ENCODE data around the gene ZNRF3. TPM values are rescaled to one million over a fixed set of nuclear protein-coding genes. Genes with fewer than 3 reads are reported as not detected.
A peak's percentile ranks its signal among the peaks of the same experiment; 100 is the strongest.

ZNRF3 gene
- polyA plus RNA-seq, 3 donors, result 29.0 to 33.6 (median 29.6) TPM

DNA sequence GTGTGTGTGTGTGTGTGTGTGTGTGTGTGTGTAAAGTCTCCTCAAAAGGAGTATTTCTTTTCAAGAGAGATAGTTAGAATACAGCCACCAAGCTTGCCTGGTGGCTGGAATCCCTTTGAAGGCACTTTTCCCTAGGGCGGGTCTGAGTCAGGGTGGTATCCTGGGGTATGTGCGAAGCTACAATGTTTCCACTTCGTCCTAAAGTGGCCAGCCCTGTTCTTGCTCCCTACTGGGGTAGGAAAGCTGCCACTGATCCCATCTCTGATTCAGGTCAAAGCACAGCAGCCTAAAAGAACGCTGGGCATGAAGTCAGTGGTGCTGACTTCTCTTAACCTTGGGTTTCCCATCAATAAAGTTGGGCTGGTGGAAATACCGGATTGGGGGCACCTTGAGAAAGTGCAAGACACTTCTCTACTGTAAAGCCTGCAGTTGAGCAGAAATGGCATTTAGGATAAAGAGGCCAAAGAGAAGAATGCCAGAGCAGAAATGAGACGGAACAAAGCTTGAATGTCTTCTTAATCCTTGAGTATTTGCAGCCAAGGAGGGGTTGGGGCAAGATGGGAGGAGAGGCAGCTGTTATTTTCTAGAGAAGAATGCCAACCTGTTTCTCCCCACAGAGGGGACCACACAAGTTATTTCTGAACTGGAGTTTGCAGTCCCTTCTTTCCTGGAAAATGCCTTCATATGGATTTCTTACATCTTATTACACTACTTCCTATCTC, 35.3 kb downstream of the ZNRF3 start:
- no peak for DNase-seq (ENCODE audit: extremely low read depth in 1 of 11, low read depth in 9 of 11, low spot score in 4 of 11)

DNA sequence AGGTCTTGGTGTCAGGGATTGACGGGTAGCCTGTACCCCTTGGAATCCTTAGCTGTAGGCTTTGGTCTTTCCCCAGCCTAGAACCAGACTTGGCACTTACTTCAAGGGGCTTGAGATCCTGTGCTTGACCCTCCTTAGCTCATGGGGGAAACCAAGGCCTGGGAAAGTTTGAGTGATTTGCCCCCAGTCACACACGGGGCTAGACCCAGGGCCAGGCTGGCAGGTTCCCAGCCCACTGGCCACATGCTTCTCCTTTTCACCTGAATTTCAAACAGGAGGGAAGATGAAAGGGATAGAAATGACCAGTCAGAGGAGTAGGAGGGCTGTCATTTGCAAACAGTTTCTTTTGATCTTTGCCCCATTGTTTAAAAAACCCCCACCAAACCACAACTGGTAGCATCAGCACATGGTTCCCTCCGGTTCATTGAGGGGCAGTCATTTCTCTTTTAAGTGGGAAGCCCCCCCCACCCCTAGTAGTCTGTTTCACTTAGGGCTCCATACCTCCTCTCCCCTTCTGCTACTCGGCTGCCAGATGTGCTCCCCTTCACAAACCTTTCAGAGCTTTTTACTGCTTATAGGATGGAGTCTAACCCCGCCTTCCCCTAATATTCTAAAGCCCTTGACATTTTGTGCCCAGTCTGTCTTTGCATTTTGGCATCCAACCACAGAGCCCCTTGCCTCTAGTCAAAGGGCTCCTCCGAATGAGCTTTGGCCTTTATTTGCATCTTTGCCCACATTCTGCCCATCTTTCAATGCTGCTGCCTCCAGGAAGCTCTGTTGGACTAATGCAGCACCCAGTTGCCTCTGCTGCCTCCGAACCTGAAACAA, 37.6 kb downstream of the ZNRF3 start:
- DNase-seq (ENCODE audit: extremely low read depth in 1 of 11, low read depth in 9 of 11, low spot score in 4 of 11), result no peak

DNA sequence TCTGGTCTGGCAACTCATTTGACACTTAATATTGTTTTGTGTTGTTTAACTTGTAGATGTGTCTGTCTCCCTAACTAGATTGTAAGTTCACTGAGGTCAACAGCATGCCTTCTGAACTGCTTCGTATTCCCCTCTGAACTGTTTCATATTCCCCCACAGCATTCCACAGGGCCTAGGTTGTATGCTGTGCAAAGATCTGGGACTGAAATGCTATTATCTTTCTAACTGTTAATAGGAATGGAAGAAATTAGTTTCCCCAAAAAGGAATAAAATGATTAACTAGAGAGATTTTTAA, 38.2 kb downstream of the ZNRF3 start:
- DNase-seq (ENCODE audit: extremely low read depth in 1 of 11, low read depth in 9 of 11, low spot score in 4 of 11), result no peak

DNA sequence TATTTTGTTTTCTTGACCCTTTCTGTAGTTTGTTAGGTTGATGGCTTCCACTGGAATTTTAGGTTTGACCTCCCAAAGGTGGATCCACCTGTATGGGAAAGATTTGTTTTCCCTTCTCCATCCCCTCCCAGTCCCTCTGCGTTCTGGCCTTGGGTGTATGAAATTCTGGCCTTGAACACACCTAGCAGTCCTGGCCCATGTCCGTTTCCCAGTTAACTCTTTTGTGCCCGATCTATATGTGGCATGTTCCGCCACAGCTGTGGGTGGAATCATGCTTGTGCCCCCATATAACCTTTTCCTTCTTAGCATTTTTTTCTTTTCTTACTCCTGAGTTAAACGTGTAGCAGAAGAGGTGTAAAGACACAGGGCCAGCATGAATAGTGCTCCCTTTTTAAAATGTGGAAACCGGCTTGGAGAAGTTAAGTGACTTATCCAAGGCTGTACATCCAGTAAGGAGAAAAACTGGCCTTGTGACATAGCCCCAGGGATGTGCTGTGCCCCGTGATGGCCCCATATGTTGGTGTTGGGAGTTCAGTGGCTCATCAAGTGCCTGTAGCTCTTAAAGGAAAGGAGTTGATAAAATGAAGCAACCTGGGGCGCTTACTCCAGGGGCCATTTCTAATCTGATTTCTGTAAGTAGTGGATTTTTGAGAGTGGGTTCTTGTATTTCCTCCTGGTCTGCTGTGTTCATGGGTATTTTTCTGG, 39.3 kb downstream of the ZNRF3 start:
- no peak for DNase-seq (ENCODE audit: extremely low read depth in 1 of 11, low read depth in 9 of 11, low spot score in 4 of 11)

DNA sequence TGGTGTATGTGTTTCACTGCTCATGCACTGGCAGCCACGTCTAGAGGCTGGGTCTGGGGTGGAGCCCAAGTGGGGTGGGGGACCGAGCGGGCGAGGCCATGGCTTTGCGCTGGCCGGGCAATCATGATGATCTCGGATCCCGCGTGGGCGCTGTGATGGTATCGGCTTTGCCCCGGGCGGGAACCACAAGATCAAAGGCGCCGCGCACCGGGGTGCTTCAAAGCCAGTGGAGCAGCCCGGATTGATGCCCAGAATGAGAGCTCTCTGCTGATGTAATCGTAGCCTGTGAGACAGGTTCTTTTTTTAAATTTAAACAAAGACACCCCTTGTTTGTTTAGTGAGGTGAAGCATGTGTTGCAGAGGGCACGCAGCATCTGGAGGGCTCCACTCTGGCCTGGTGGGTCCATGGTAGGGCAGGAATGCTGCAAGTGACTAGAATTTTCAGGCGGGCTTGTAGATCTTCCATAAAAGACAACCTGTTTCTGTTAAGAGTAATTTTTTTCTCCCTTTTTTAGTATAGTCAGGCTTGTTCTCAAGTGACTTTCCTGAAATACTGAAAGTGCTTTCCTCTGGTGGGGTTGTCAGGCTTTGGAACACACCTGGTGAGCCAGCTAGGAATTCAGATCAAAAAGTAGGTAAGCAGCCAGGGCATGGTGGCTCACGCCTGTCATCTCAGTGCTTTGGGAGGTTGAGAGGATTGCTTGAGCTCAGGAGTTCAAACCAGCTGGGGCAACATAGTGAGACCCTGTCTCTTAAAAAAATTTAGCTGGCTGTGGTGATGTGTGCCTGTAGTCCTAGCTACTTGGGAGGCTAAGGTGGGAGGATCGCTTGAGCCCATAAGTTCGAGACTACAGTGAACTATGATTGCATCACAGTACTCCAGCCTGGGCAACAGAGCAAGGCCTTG, 40.7 kb downstream of the ZNRF3 start:
- peak in 4 of 11 donors; percentile 60 to 76 (median 68) for DNase-seq (ENCODE audit: extremely low read depth in 1 of 11, low read depth in 9 of 11, low spot score in 4 of 11)

DNA sequence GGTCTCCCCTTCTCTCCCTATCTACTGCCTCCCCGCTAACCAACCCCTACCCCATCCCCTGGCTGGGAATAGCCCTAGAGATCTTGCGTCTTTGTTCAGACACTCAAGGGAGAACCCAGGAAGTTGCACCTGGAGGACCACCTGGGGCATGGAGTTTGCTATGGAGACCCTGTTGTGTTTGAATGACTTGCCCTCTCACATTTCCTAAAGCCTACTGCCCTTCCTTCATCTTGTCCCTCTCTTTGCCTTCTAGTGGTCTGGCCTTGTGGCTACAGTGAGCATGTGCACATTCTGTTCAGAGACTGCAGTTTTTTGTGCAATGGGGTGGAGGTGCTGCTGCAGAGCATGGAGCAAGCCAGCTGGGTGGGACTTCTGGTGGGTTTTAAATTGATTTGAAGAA, 42.5 kb downstream of the ZNRF3 start:
- DNase-seq (ENCODE audit: extremely low read depth in 1 of 11, low read depth in 9 of 11, low spot score in 4 of 11), result no peak

DNA sequence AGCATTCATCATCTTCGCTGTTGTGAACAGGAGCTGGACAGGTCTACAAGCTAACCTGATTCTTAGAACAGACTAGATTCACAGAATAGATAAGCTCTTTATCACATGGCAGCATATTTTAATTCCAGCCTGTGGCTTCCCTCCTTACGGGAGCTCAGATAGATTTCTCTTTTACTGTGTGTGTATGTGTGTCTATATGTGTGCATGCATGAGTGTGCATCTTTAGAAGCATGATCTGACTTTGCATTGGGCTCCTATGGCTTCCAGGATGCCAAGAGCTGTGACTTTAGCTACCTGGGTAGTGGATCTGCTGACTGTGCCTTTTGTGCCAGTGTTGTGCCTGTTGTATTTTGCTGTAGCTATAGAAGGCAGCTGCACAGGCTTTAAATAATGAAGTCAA, 44.3 kb downstream of the ZNRF3 start:
- no peak for DNase-seq (ENCODE audit: extremely low read depth in 1 of 11, low read depth in 9 of 11, low spot score in 4 of 11)

DNA sequence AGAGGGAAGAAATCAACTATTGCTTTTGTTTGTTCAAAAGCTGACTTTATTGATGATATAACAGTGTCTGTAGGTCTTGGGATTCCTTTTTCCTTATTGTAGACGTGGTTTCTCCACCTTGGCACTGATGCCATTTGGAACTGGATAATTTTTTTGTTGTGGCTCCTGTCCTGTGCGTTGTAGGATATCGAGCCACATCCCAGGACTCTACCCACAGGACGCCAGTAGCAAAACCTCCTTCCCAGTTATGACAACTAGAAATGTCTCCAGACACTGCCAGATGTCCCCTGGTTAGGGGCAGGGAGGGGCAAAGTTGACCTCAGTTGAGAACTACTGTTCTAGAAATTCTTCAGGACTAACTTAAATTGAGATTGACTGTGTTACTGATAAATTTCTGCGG, 45.8 kb downstream of the ZNRF3 start:
- no peak for DNase-seq (ENCODE audit: extremely low read depth in 1 of 11, low read depth in 9 of 11, low spot score in 4 of 11)

DNA sequence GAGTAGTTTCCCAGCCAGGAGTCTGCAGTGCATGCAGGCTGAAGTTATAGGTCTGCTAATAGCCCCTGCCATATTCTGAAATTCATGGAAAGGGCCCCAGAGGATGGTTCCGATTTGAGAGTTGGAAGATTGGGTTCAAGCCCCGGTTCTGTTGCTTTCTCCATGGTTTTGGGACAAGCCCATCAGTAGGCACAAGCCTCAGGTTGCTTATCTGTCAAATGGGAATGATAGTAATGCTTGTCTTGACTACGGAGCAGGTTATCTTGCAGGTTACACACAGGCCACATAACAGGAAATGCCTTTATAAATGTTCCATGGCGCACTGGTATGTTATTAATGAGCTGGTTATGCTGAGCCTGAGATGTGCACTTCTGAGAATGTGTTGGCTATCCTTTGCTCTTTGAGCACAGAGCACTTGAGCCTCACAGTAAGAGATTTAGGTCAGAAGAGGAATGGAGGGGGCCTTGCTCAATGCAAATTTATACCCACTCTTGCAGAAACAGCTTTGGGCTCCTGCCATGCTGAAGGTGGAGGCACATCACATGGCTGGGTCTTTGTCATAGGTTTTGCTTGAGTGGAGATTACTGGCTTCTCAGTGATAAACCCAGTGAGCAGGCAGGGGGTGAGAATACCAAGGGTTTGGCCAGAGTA, 47.1 kb downstream of the ZNRF3 start:
- DNase-seq (ENCODE audit: extremely low read depth in 1 of 11, low read depth in 9 of 11, low spot score in 4 of 11), result no peak

DNA sequence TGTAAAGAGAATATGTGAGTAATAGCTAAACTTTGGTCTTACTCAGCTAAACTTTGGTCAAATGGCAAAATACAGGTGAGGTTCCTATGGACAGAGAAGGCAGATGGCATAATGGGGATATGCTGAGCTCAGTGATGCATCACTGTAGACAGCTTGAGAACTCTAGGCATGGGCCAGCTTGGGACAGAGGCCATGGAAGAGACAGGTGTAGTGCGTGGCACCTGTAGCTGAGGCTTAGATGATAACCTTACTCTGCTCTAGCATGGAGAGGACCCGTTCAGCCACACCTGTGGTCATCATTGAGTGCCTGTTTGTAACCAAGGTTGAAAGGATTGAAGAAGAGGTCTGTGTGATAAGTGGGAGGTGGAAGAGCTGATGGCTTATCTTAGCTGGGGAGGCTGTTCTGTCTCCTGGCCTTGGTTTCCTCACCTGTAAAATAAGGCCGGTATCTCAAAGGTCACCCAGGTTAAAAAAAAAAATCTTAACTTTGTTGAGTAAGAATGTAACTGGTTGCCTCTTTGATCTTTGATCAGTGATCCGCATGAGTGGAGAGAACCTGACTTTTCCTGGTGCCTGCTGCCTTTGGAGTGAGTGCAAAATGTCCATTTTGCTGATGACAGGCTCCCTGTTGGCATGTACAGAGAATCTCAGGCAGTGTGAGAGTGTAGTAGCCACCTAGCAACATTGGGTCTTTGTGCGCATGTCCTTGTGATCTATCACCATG, 48.6 kb downstream of the ZNRF3 start:
- no peak for DNase-seq (ENCODE audit: extremely low read depth in 1 of 11, low read depth in 9 of 11, low spot score in 4 of 11)

DNA sequence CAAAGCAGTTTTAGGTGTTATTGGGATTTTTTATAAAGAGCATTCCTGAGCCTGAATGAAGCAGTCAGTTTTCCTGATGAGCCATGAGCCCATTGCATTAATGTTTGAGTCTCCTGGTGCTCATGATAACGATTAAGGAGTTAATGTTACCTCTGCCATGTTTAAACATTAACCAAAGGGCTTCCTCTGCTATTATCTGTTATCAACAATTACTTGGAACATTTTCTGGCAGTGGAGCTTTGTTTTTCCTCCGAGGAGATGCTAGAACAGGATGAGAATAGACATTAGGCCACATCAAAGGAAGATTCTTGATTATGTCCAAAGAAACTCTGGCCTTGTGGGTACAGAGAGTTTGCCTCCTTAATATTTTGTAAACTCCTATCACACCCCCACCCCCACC, 49.9 kb downstream of the ZNRF3 start:
- DNase-seq (ENCODE audit: extremely low read depth in 1 of 11, low read depth in 9 of 11, low spot score in 4 of 11), result no peak

DNA sequence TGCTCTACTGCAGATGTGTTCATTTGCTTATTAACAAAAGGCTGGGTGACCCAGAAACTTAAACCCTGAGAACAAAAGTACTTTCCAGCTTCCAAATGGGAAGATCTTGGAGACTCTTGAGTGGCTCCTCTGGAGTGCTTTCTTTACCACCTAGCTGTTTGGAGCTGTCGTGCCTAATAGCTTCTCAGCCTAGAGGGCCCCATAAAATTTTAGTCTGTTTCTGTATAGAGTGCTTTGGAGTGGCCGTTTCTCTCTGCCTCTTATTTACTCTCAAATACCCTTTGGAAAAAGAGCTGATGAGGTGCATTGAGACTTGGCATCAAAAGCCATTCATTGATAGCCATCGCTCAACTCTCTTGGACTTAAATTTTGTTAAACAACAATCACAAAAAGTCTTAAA, 50.7 kb downstream of the ZNRF3 start:
- DNase-seq (ENCODE audit: extremely low read depth in 1 of 11, low read depth in 9 of 11, low spot score in 4 of 11), result no peak

DNA sequence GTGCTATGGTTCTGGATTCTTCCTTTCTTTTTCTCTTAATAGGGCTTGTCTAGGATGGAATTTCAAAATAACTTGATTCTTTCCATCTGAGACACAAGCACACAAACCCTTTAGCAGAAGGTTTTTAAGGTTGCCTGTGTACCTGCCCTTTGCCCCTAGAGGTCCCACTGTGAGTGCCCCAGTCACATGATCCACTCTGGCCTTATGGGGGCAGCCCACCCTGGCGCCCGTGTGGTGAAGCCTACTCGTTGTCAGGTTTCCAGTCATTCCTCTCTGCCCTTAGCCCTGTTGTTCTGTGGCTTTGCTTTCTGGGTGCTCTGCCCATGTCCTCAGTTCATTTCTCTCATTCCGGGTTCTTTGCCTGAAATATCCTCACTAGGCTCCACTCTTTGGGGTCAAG, 51.8 kb downstream of the ZNRF3 start:
- no peak for DNase-seq (ENCODE audit: extremely low read depth in 1 of 11, low read depth in 9 of 11, low spot score in 4 of 11)

DNA sequence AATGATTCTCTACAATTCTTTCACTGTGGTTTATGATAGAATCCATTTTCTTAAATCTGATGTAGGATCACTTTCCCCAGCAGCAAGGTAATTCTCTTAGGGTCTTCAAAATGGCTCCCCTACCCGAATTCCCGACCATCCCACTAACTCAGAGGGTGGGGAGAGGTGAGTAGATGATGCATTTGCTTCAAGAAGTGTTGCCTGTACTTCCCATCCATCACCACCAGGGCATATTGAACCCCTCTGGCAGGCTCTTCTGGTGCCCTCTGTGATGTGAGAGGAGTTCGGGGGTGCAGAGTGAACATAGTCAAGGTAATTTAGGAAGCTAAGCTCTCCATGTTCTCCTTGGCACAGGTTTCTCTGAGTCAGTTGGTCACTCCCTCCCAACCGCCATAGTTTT, 52.3 kb downstream of the ZNRF3 start:
- DNase-seq (ENCODE audit: extremely low read depth in 1 of 11, low read depth in 9 of 11, low spot score in 4 of 11), result no peak

DNA sequence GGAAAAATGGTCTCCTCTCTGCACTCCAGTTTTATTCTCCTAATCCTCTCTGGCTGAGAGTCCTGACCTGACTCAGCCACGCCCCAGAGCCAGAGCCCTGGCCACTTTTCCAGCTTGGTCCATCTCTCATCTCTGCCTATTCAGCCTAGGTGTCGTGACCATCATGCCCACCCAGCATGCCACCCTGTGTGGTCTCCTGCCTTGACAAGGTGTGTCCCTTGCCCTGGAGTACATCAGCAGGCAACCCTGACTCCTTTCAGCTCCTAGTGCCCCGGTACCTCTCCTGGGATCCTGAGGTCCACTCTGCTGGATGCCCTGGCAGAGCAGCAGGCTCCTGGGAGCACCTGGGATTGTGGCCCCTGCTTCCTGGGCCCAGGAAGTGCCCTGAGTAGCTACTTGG, 52.8 kb downstream of the ZNRF3 start:
- DNase-seq (ENCODE audit: extremely low read depth in 1 of 11, low read depth in 9 of 11, low spot score in 4 of 11), result no peak

DNA sequence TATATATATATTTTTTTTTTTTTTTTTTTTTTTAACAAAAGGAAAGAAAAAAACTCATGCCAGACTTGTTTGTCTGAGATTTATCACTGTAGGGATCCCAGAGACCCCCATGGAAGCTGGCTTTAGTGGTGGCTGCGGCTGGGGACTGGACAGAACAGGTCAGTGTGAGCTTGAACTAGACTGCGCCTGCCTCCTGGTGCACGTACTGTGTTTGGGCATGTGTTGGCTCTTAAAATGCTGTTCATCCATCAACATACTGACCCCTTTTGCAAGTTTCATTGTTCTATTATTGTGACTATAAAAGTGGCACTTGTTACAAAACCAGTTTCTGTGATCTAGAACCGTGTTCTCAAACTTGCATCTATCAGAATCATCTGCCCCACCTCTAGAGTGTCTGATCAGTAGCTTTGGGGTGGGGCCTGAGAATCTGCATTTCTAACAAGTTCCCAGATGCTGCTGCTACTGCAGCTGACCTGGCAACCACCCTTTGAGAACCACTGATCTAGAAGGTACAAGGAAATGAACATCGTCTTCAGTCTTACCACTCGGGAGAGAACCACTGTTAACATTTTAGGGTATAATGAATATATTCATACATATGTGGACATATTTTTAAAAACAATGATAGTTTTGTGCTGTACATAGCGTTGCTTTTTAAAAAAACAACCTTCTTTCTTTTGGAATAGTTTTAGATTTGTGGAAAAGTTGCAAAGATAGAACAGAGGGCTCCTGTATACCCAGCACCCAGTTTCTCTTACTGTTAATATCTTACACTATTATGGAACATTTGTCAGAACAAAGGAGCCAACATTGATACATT, 54.0 kb downstream of the ZNRF3 start:
- DNase-seq (ENCODE audit: extremely low read depth in 1 of 11, low read depth in 9 of 11, low spot score in 4 of 11), result no peak

DNA sequence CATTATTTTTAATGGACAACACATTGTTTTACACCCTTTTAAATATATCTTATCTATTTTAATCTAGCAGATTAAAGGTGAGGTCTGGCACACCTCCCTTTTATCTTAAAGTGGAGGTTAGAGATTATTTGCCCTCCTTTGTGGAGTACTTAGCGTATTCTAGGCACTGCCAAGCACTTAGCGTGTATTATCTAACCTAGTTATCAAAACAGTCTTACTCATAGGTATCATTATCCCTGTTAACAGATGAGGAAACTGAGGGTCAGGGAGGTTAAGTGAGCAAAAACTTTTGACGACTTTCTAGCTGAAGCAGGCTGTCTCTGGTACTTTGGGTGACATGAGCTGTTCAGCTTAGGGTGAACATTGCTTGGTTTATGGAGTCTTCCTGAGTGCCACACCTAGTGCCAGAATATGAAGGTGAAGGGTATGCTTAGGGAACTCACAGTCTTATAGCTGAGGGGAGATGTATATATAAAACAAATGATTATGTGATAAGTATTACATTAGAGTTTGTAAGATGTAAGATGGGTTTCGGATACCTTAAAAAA, 55.0 kb downstream of the ZNRF3 start:
- DNase-seq (ENCODE audit: extremely low read depth in 1 of 11, low read depth in 9 of 11, low spot score in 4 of 11), result no peak
